NCI-H526 treated with DMSO at 0.1 percent for 48 hours (cell line): ENCODE measurements around the gene MB21D2.
A peak's percentile ranks its signal among the peaks of the same experiment; 100 is the strongest.

Experiments
- DNase-seq: peaks from one replicate; lab custom pipeline; 2025; lab: John Stamatoyannopoulos, UW

The MB21D2 gene

GRCh38 chr3:192833177-192833890 lies 84.3 kb downstream of the MB21D2 start:
- no peak for DNase-seq

GRCh38 chr3:192831801-192832347 lies 85.8 kb downstream of the MB21D2 start:
- DNase-seq, result no peak

GRCh38 chr3:192831111-192831644 lies 86.5 kb downstream of the MB21D2 start:
- no peak for DNase-seq

- no peak for DNase-seq
Measured at GRCh38 chr3:192830291-192831110, 87.2 kb downstream of the MB21D2 start.

GRCh38 chr3:192827863-192828594 lies 89.6 kb downstream of the MB21D2 start:
- no peak for DNase-seq

GRCh38 chr3:192827208-192827607 lies 90.4 kb downstream of the MB21D2 start:
- DNase-seq, result no peak

- no peak for DNase-seq
Measured at GRCh38 chr3:192826214-192827006, 91.2 kb downstream of the MB21D2 start.

- no peak for DNase-seq
Measured at GRCh38 chr3:192825657-192826200, 91.9 kb downstream of the MB21D2 start.

GRCh38 chr3:192825216-192825615 lies 92.4 kb downstream of the MB21D2 start:
- no peak for DNase-seq

- DNase-seq, result no peak
Measured at GRCh38 chr3:192824313-192824712, 93.3 kb downstream of the MB21D2 start.

GRCh38 chr3:192821161-192821560 lies 96.5 kb downstream of the MB21D2 start:
- DNase-seq, result no peak

GRCh38 chr3:192820161-192820560 lies 97.5 kb downstream of the MB21D2 start:
- no peak for DNase-seq

GRCh38 chr3:192819001-192819569 lies 98.6 kb downstream of the MB21D2 start:
- no peak for DNase-seq

GRCh38 chr3:192818126-192818525 lies 99.5 kb downstream of the MB21D2 start:
- DNase-seq, result no peak

- no peak for DNase-seq
Measured at GRCh38 chr3:192817506-192817905, 100.2 kb downstream of the MB21D2 start.

GRCh38 chr3:192817053-192817452 lies 100.6 kb downstream of the MB21D2 start:
- no peak for DNase-seq

- peak; percentile 48 for DNase-seq
Measured at GRCh38 chr3:192816351-192816750, 101.3 kb downstream of the MB21D2 start.

GRCh38 chr3:192812743-192813383 lies 104.8 kb downstream of the MB21D2 start:
- peak; percentile 40 for DNase-seq

GRCh38 chr3:192805711-192806110 lies 111.9 kb downstream of the MB21D2 start:
- DNase-seq, result no peak

GRCh38 chr3:192804502-192804901 lies 113.2 kb downstream of the MB21D2 start:
- no peak for DNase-seq
